BLaER1 (cell line): ENCODE measurements around the gene SMIM35.

ENCODE experiments used
- H3K27ac ChIP-seq: shearing (Covaris generic); formaldehyde crosslinking; 2 replicates; pipeline ENCODE4 v1.8.1; 2022
- H3K27me3 ChIP-seq: shearing (Covaris generic); formaldehyde crosslinking; 2 replicates; pipeline ENCODE4 v1.8.1; 2022
- H3K36me3 ChIP-seq: shearing (Covaris generic); formaldehyde crosslinking; 2 replicates; pipeline ENCODE4 v1.8.1; 2022
- H3K4me1 ChIP-seq: shearing (Covaris generic); formaldehyde crosslinking; 2 replicates; pipeline ENCODE4 v1.8.1; 2022
- H3K4me2 ChIP-seq: shearing (Covaris generic); formaldehyde crosslinking; 2 replicates; pipeline ENCODE4 v1.8.1; 2022
- H3K4me3 ChIP-seq: shearing (Covaris generic); formaldehyde crosslinking; 2 replicates; pipeline ENCODE4 v1.8.1; 2022
- H3K9ac ChIP-seq: shearing (Covaris generic); formaldehyde crosslinking; 2 replicates; pipeline ENCODE4 v1.8.1; 2022
- H3K9me3 ChIP-seq: shearing (Covaris generic); formaldehyde crosslinking; 2 replicates; pipeline ENCODE4 v1.8.1; 2022
- H4K20me1 ChIP-seq: shearing (Covaris generic); formaldehyde crosslinking; 2 replicates; pipeline ENCODE4 v1.8.1; 2022
- Cebpa-rat ChIP-seq: shearing (Covaris generic); IDR thresholded peaks from 2 replicates; pipeline ENCODE4 v1.8.1; 2022

Gene SMIM35

DNA sequence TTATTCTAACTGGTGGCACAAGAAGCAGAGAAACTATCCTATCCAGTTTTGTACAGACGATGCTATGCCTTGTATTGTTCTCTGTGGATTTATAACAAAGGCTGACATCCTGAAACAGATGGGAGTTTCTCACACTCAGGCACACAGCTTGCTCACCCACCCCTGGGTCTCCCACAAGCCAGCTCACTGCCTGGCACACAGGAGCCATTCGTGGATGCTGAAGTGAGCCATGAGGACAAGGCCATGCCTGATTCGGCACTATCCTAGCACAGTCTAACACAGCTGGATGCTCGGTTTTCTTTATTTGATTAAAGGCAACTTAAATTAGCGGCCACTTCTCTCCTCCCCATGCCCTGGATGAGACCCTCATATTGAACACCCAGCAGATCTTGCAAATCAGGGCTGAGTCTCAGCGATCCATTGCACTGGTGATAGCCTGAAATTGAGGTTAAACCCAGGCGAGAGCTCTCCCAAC lies 35.6 kb downstream of the SMIM35 start:
- H3K27me3 ChIP-seq = no peaks in the 10 kb centered on the region
- no peaks in the 10 kb centered on the region for H3K36me3 ChIP-seq
- no peaks in the 10 kb centered on the region for H3K9me3 ChIP-seq
- no peak overlapping the region for H3K4me2 ChIP-seq
- no peak overlapping the region for H3K27ac ChIP-seq
- H3K4me1 ChIP-seq = peaks cover 15% of the 10 kb centered on the region
- H3K9ac ChIP-seq = no peak overlapping the region
- no peak overlapping the region for H3K4me3 ChIP-seq
- TF ChIP-seq Cebpa-rat = no peak
- H4K20me1 ChIP-seq = no peaks in the 10 kb centered on the region

DNA sequence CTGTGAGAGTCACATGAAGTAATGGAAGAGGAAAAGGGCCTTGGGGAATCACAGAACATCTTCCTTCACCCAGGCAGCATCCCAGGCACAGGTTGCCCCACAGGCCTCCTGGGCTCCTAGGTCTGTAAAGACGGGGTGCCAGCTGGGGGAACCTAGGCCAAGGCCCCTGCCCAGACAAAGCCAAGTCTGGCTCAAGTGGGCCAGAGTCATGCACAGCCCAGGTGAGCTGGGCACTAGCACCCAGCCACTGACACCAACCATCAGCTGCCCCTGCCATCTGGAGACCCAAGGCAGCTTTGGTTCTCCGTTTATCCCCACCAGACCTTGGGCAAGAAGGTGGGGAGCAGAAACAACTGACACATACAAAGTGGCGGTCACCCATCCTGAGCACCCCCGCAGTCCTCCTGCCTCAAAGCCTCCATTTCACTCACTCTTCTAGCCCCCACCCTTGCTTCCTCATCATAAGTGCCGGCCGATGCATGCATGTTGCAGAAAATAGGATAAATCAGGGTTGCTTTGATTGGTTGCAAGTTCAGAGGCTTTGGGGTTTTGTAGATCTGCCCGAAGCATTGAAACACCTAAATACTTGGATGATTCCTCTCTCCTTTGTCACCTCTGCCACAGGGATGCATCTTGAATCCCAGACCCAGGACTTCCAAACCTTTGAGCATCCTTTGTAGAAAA lies 36.4 kb downstream of the SMIM35 start:
- TF ChIP-seq Cebpa-rat = no peak
- peaks cover 15% of the 10 kb centered on the region for H3K4me1 ChIP-seq
- no peak overlapping the region for H3K9ac ChIP-seq
- H4K20me1 ChIP-seq = no peaks in the 10 kb centered on the region
- no peak overlapping the region for H3K4me3 ChIP-seq
- H3K27me3 ChIP-seq = no peaks in the 10 kb centered on the region
- no peaks in the 10 kb centered on the region for H3K36me3 ChIP-seq
- no peaks in the 10 kb centered on the region for H3K9me3 ChIP-seq
- no peak overlapping the region for H3K4me2 ChIP-seq
- H3K27ac ChIP-seq = no peak overlapping the region

DNA sequence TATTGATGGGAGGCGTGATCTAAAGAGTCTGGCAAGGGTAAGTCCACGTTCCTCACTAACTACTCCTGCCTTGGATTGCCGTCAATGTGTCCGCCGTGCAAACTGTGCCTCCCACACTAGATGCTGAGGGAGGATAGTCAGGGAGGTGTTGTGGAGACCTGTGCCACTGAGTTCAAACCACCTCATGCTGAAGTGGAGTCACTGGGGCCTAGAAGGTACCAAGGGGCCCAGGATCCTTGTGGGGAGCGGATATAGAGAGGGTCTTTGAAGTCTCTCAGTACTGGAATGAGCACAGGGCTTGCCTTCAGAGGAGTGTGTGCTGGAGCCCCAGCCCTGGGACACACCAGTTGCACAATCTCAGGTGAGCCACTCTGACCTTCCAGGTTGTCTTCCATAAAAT lies 37.0 kb downstream of the SMIM35 start:
- TF ChIP-seq Cebpa-rat = no peak
- H3K36me3 ChIP-seq = no peaks in the 10 kb centered on the region
- H3K9ac ChIP-seq = no peak overlapping the region
- H3K27ac ChIP-seq = no peak overlapping the region
- H3K4me1 ChIP-seq = peaks cover 15% of the 10 kb centered on the region
- H3K4me3 ChIP-seq = no peak overlapping the region
- no peak overlapping the region for H3K4me2 ChIP-seq
- H3K9me3 ChIP-seq = no peaks in the 10 kb centered on the region
- no peaks in the 10 kb centered on the region for H3K27me3 ChIP-seq
- H4K20me1 ChIP-seq = no peaks in the 10 kb centered on the region

DNA sequence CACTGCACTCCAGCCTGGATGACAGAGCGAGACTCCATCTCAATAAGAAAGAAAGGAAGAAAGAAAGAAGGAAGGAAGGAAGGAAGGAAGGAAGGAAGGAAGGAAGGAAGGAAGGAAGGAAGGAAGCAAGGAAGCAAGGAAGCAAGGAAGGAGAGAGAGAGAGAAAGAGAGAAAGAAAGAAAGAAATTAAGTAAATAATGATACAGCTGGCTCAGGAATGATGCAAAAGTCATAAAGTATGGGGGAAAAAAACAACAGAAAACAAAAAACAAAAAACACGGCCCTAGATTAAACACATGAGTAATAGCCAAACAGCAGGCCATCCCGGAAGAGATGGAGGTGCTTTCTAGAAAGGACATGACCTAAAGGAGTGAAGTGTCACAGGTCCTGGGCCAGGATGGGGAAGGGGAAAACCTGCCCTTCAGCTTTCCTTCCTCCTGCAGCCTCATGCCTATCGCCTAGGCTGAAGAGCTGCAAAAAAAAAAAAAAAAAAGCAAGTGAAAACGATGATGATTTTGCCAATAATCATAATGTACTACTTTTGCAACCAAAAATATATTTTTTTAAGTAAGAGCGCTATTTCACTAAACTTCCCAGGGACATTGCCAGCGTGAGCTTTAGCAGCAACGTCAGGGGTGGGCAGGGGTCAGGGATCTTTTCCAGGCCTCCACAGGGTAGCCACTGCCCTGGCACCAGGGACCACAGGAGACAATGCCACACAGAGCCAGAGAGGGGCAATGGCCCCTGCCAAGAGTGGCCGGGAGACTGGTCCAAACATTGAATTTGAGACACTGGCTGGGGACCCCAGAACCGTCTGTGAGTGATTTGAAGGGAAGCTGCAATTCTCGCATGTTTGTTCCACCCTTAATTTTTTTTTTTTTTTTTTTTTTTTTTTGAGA lies 38.0 kb downstream of the SMIM35 start:
- no peak for TF ChIP-seq Cebpa-rat
- no peaks in the 10 kb centered on the region for H3K9me3 ChIP-seq
- H3K27ac ChIP-seq = no peak overlapping the region
- no peaks in the 10 kb centered on the region for H3K36me3 ChIP-seq
- no peak overlapping the region for H3K9ac ChIP-seq
- H3K4me3 ChIP-seq = no peak overlapping the region
- H3K27me3 ChIP-seq = no peaks in the 10 kb centered on the region
- no peak overlapping the region for H3K4me2 ChIP-seq
- peaks cover 15% of the 10 kb centered on the region for H3K4me1 ChIP-seq
- no peaks in the 10 kb centered on the region for H4K20me1 ChIP-seq

DNA sequence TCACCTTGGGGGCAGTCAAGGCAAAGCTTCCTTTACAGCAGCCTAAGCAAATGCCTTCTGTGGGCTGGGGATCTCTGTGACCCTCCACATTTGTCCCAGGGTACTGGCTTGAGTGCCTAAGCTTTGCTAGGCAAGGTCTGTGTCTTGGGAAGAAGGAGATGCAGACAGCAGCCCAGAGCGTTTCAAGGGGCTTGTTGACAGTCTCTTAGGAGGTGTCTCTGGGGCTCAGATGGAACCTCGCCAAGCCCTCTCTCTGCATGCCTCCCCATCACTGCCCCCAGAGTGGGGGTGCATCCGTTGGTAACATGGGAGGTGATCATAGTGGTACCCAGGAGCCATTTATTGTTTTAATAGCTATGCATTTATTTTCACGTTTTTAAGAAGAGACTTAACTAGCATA lies 39.0 kb downstream of the SMIM35 start:
- no peaks in the 10 kb centered on the region for H4K20me1 ChIP-seq
- H3K27me3 ChIP-seq = no peaks in the 10 kb centered on the region
- no peak overlapping the region for H3K4me3 ChIP-seq
- peaks cover 14% of the 10 kb centered on the region for H3K4me1 ChIP-seq
- no peak overlapping the region for H3K9ac ChIP-seq
- H3K4me2 ChIP-seq = no peak overlapping the region
- no peak overlapping the region for H3K27ac ChIP-seq
- TF ChIP-seq Cebpa-rat = no peak
- H3K36me3 ChIP-seq = no peaks in the 10 kb centered on the region
- no peaks in the 10 kb centered on the region for H3K9me3 ChIP-seq

DNA sequence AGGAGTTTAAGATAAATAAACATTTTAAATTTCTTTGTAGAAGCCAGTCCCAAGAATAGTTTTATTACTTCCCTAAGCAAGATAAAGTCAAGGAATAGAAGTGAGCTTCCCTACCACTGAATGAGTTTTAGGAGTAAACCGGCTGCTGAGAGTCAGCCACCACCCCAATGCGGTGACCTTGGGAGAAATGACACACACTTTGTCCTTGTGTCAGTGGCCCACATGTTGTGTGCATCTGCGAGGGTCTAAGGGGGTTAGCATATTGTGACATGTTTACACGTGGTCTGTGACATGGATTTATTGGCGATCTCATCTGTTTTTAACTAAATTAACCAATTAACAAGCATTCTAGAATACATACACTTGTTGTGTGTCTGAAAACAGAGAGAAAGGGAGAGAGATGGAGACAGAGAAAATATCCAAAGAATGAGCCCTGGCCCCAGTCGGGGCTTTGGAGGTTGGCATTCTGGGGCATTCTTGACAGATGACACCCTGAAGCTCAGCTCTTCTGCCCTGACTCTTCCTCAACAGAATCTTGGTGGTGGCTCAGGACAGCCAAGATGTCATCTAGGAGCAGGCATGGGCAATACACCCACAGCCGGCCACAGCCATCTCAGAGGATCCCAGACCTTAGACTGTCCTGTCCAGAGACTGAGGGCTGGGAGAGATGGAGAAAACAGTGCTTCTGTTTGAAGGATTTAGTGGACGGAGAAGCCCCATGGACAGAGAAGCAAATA lies 39.6 kb downstream of the SMIM35 start:
- Histone ChIP-seq H4K20me1 (no peaks in the 10 kb centered on the region), H3K4me2 (no peak overlapping the region), H3K9me3 (no peaks in the 10 kb centered on the region), H3K4me3 (no peak overlapping the region), H3K27me3 (no peaks in the 10 kb centered on the region), H3K9ac (no peak overlapping the region), H3K36me3 (no peaks in the 10 kb centered on the region), H3K4me1 (peaks cover 7% of the 10 kb centered on the region; the same call in 1 of the 2 replicates), H3K27ac (no peak overlapping the region)
- no peak for TF ChIP-seq Cebpa-rat

DNA sequence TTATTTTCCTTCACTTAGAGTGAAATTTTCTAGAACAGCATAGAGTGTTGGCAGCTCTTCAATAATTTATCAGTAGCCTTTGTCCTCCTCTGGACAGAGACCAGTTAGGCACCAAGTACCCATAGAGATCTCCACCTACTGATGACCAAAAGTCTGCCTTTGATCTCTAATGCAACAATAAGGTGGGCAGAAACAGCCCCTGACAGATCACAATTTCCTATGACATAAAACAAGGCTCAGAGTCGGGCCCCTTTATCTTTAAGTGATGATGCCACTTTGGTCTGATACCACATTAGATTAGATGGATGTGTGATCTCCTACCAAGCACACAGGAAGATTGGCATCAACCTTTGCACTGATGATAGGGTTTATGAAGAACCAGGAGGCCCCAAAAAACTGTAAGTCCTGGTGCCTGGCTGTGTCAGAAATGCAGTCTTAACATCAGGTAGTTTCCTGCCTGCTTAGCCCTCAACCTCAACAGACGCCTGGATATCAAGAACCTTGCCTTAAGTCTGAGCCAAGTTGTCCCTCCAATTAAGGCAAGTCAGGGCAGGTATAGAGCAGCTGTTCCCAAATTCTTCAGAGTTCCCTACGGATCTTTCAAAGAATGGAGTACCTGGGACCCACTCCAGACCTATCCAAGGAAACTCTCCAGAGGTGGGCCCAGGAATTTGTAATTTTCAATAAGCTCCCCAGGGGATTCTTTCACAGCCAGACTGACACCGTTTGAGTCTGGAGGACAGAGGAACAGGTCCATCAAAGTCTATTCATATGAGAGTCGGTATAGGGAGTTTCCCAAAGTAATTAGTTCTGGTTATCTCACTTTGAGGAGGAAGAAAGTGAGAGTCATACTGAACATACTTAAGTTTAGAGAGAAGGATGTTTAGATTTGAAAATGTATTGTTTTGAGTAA lies 40.5 kb downstream of the SMIM35 start:
- TF ChIP-seq Cebpa-rat = no peak
- Histone ChIP-seq H4K20me1 (no peaks in the 10 kb centered on the region), H3K4me3 (no peak overlapping the region), H3K9ac (no peak overlapping the region), H3K36me3 (no peaks in the 10 kb centered on the region), H3K9me3 (no peaks in the 10 kb centered on the region), H3K4me1 (0 out of 2 replicates have a peak, but pooled peaks cover 4% of the 10 kb centered on the region), H3K27ac (no peak overlapping the region), H3K4me2 (no peak overlapping the region), H3K27me3 (no peaks in the 10 kb centered on the region)

DNA sequence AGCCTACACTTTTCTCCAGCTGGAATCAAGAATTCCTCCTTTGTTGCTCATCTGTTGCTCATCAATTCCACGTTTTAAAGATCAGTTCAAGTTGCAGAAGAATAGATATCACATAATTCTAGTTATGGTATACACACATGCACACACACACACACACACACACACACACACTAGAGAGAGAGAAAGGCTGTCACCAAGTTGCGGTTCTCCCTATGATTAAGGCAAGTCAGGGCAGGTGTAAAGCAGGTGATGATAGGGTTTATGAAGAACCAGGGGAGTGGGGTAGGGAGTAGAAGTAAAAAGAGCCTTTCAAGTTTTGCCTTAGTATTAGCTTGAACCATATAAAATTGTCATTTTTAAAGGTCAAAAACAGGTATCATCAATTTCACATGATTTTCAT lies 41.6 kb downstream of the SMIM35 start:
- Histone ChIP-seq H3K27me3 (no peaks in the 10 kb centered on the region), H3K4me2 (no peak overlapping the region), H3K9me3 (no peaks in the 10 kb centered on the region), H3K36me3 (no peaks in the 10 kb centered on the region), H3K9ac (no peak overlapping the region), H3K4me1 (0 out of 2 replicates have a peak, but pooled peaks cover 4% of the 10 kb centered on the region), H3K27ac (no peak overlapping the region), H4K20me1 (no peaks in the 10 kb centered on the region), H3K4me3 (no peak overlapping the region)
- no peak for TF ChIP-seq Cebpa-rat

DNA sequence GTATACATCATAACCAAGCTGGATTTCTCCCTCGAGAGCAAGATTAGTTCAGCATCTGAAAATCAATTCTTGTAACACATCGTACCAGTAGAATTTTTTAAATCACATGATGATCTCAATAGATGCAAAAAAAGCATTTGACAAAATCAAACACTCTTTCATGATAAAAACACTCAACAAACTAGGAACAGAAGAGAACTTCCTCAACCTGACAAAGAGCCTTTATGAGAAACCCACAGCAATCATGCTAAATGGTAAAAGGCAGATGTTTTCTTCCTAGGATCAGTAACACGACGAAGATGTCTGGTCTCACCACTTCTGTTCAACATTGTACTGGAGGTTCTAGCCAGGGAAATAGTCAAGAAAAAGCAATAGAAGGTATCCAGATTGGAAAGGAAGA lies 44.0 kb downstream of the SMIM35 start:
- Histone ChIP-seq H3K9me3 (no peaks in the 10 kb centered on the region), H3K4me2 (no peak overlapping the region)
- TF ChIP-seq Cebpa-rat = no peak

More for the DNA sequence above, 44.0 kb downstream of the SMIM35 start:
- Histone ChIP-seq H3K27me3 (no peaks in the 10 kb centered on the region), H3K4me3 (no peak overlapping the region), H3K9ac (no peak overlapping the region), H3K4me1 (no peaks in the 10 kb centered on the region), H4K20me1 (no peaks in the 10 kb centered on the region), H3K36me3 (no peaks in the 10 kb centered on the region), H3K27ac (no peak overlapping the region)
